HCT116 (cell line): ENCODE measurements around the gene FOXP1. TPM values are rescaled to one million over a fixed set of nuclear protein-coding genes. Genes with fewer than 3 reads are reported as not detected.

Experiments
- ATAC-seq: fragments of 200-7000 bp; cut with Tn5 transposase; 2 replicates; pipeline ENCODE4 v1.9.1; 2020; ENCODE audit warnings: mild to moderate bottlenecking, moderate library complexity
- BruUV-seq: library from RNA; stranded (reverse); fragments of 400-500 nt; replicated peaks from 2 replicates; lab custom pipeline; 2021; lab: Mats Ljungman, UMichigan
- CTCF ChIA-PET: fragments of 300-600 bp; sonication (Branson Sonifier 250); formaldehyde crosslinking; loops from one replicate; lab custom pipeline; 2021; ENCODE audit warnings: antibody characterized with exemption; lab: Charles Lee
- POLR2A ChIA-PET: fragments of 300-600, 350-600 bp; sonication (Branson Sonifier 250); formaldehyde crosslinking; loops from one replicate; lab custom pipeline; 2021; ENCODE audit warnings: antibody characterized with exemption; lab: Charles Lee
- RAD21 ChIA-PET, 2 experiments: fragments of 300-600 bp; sonication (Branson Sonifier 250); formaldehyde crosslinking; loops; one replicate each; lab custom pipeline; 2023; ENCODE audit warnings: low total read pairs in 2 of 2; ENCODE audit not compliant: uncharacterized antibody in 2 of 2, unreplicated experiment in 2 of 2, low non-redundant PET in 1 of 2; lab: Charles Lee
- DNase-seq: peaks from one replicate; pipeline ENCODE4 v3.0.0-alpha.2; 2010; ENCODE audit warnings: low read depth, low spot score
- H2AFZ ChIP-seq: fragments of 200-600 bp; shearing (Covaris generic), sonication (generic); 2 replicates; pipeline ENCODE4 v1.6.1; 2017; ENCODE audit warnings: low read depth, mixed run types, mixed read lengths, antibody characterized with exemption, low read length; ENCODE audit not compliant: poor library complexity, severe bottlenecking
- H3K27ac ChIP-seq: 2 replicates; pipeline ENCODE4 v1.5.1; 2012; ENCODE audit warnings: low read depth, low read length
- H3K27me3 ChIP-seq: fragments of 200-600 bp; sonication (generic); 2 replicates; pipeline ENCODE4 v1.6.1; 2016; ENCODE audit warnings: mixed run types, low read length, mixed read lengths; ENCODE audit not compliant: insufficient read depth
- H3K36me3 ChIP-seq, 2 experiments: fragments of 200-500 bp in 1 of 2; fragments of 200-600 bp in 1 of 2; sonication (Bioruptor generic) in 1 of 2; sonication (generic) in 1 of 2; 2 replicates each; pipeline versions ENCODE4 v1.5.1 to v1.6.1; 2014 to 2016; ENCODE audit warnings: low read length in 2 of 2, inconsistent platforms in 1 of 2, mixed read lengths in 1 of 2, mixed run types in 1 of 2; ENCODE audit not compliant: insufficient read depth in 2 of 2, control insufficient read depth in 1 of 2
- H3K4me1 ChIP-seq, 2 experiments: fragments of 200-600 bp in 1 of 2; sonication (generic) in 1 of 2; 2 replicates each; pipeline versions ENCODE4 v1.5.1 to v1.6.1; 2012 to 2017; ENCODE audit warnings: low read length in 2 of 2, inconsistent platforms in 1 of 2, mild to moderate bottlenecking in 1 of 2, mixed read lengths in 1 of 2, mixed run types in 1 of 2, moderate library complexity in 1 of 2; ENCODE audit not compliant: insufficient read depth in 2 of 2, control insufficient read depth in 1 of 2
- H3K4me2 ChIP-seq: fragments of 200-600 bp; sonication (generic); 2 replicates; pipeline ENCODE4 v1.6.1; 2017; ENCODE audit warnings: mixed run types, low read length, mixed read lengths
- H3K4me3 ChIP-seq, 2 experiments: fragments of 200-600 bp in 1 of 2; sonication (generic) in 1 of 2; replicated peaks in 1 of 2; 2 replicates each; pipeline ENCODE4 v1.5.1; 2011 to 2016; ENCODE audit warnings: low read length in 2 of 2, control low read depth in 1 of 2, low read depth in 1 of 2, mild to moderate bottlenecking in 1 of 2, mixed read lengths in 1 of 2, mixed run types in 1 of 2
- H3K79me2 ChIP-seq: fragments of 200-600 bp; sonication (generic); 2 replicates; pipeline ENCODE4 v1.6.1; 2017; ENCODE audit warnings: mild to moderate bottlenecking, mixed run types, low read length, moderate library complexity, mixed read lengths; ENCODE audit not compliant: insufficient read depth
- H3K9ac ChIP-seq: fragments of 200-600 bp; sonication (generic); 2 replicates; pipeline ENCODE4 v1.6.1; 2016; ENCODE audit warnings: low read length, mixed read lengths
- H3K9me2 ChIP-seq: fragments of 200-600 bp; sonication (generic), shearing (Covaris generic); 2 replicates; pipeline ENCODE4 v1.6.1; 2017; ENCODE audit warnings: mixed run types, mild to moderate bottlenecking, moderate library complexity; ENCODE audit not compliant: insufficient read depth
- H3K9me3 ChIP-seq, 2 experiments: fragments of 200-500 bp in 1 of 2; fragments of 200-600 bp in 1 of 2; sonication (Bioruptor generic) in 1 of 2; sonication (generic) in 1 of 2; 2 replicates each; pipeline ENCODE4 v1.6.1; 2014 to 2017; ENCODE audit warnings: low read length in 2 of 2, mixed read lengths in 2 of 2, inconsistent platforms in 1 of 2, low read depth in 1 of 2, mild to moderate bottlenecking in 1 of 2, mixed run types in 1 of 2, moderate library complexity in 1 of 2; ENCODE audit not compliant: control insufficient read depth in 1 of 2, insufficient read depth in 1 of 2
- H4K20me1 ChIP-seq: fragments of 200-600 bp; sonication (generic), shearing (Covaris generic); 2 replicates; pipeline ENCODE4 v1.6.1; 2017; ENCODE audit warnings: mixed run types, mild to moderate bottlenecking, moderate library complexity; ENCODE audit not compliant: insufficient read depth
- CEBPB ChIP-seq: IDR thresholded peaks from 2 replicates; pipeline ENCODE4 v1.6.1; 2012; ENCODE audit warnings: low read depth
- EGR1 ChIP-seq: IDR thresholded peaks from 2 replicates; pipeline ENCODE4 v1.6.1; 2012; ENCODE audit warnings: low read depth
- ELF1 ChIP-seq: IDR thresholded peaks from 2 replicates; pipeline ENCODE4 v1.6.1; 2012; ENCODE audit warnings: low read depth, borderline replicate concordance
- EZH2 ChIP-seq: fragments of 200-600 bp; sonication (generic); IDR thresholded peaks from 2 replicates; pipeline ENCODE4 v1.6.1; 2017; ENCODE audit warnings: antibody characterized with exemption, mixed run types
- EZH2phosphoT487 ChIP-seq: fragments of 200-600 bp; IDR thresholded peaks from 2 replicates; pipeline ENCODE4 v1.6.1; 2018; ENCODE audit warnings: antibody characterized with exemption, borderline replicate concordance
- FOSL1 ChIP-seq: IDR thresholded peaks from 2 replicates; pipeline ENCODE4 v1.6.1; 2012; ENCODE audit warnings: low read depth
- JUND ChIP-seq: IDR thresholded peaks from 2 replicates; pipeline ENCODE4 v1.6.1; 2012
- POLR2A ChIP-seq: IDR thresholded peaks from 2 replicates; pipeline ENCODE4 v1.7.0; 2011; ENCODE audit warnings: borderline replicate concordance; ENCODE audit not compliant: insufficient read depth, insufficient read length; ENCODE audit errors: extremely low read depth
- POLR2AphosphoS5 ChIP-seq: IDR thresholded peaks from 2 replicates; pipeline ENCODE4 v1.6.1; 2011; ENCODE audit warnings: mild to moderate bottlenecking, low read depth, low read length, moderate library complexity
- RAD21 ChIP-seq: IDR thresholded peaks from 2 replicates; pipeline ENCODE4 v1.6.1; 2012; ENCODE audit warnings: low read depth, mild to moderate bottlenecking
- SRF ChIP-seq: IDR thresholded peaks from 2 replicates; pipeline ENCODE4 v1.6.1; 2012; ENCODE audit warnings: low read depth
- TCF7L2 ChIP-seq: IDR thresholded peaks from 2 replicates; pipeline ENCODE4 v1.7.0; 2011; ENCODE audit warnings: borderline replicate concordance, inconsistent platforms; ENCODE audit not compliant: insufficient read depth, insufficient read length; ENCODE audit errors: extremely low read depth
- YY1 ChIP-seq: IDR thresholded peaks from 2 replicates; pipeline ENCODE4 v1.6.1; 2011; ENCODE audit warnings: low read length, low read depth, moderate library complexity, mild to moderate bottlenecking; ENCODE audit not compliant: insufficient replicate concordance; ENCODE audit errors: extremely low read depth
- ZFX ChIP-seq: fragments of 450-650 bp; IDR thresholded peaks from 2 replicates; pipeline ENCODE4 v1.6.1; 2017
- ZNF274 ChIP-seq: fragments of 200-500 bp; sonication (Bioruptor generic); IDR thresholded peaks from 2 replicates; pipeline ENCODE4 v1.6.1; 2014; ENCODE audit warnings: mild to moderate bottlenecking, low read depth, low read length, inconsistent platforms
- intact Hi-C: fragments of 100-400 bp; cut with micrococcal nuclease; formaldehyde crosslinking; loops from 2 replicates; pipeline ENCODE4 v1.10.0; 2022
- total RNA-seq: library from RNA; stranded (reverse); gene quantifications from one replicate; pipeline ENCODE4 v1.2.1, GENCODE V29; 2021; ENCODE audit not compliant: unreplicated experiment
- TF ChIP-seq, protein P1 (sequence below): IDR thresholded peaks from 2 replicates; pipeline ENCODE4 v1.6.1; 2012
- TF ChIP-seq, protein P2 (sequence below): IDR thresholded peaks from 2 replicates; pipeline ENCODE4 v1.6.1; 2012
- TF ChIP-seq, protein P3 (sequence below): IDR thresholded peaks from 2 replicates; pipeline ENCODE4 v1.6.1; 2011; ENCODE audit warnings: mild to moderate bottlenecking, low read length, moderate library complexity; ENCODE audit not compliant: insufficient replicate concordance; ENCODE audit errors: extremely low read depth
- TF ChIP-seq, protein P4 (sequence below): IDR thresholded peaks from 2 replicates; pipeline ENCODE4 v1.6.1; 2012; ENCODE audit warnings: low read depth
- TF ChIP-seq, protein P5 (sequence below), 3 experiments: fragments of 200-600 bp in 1 of 3; sonication (generic) in 1 of 3; IDR thresholded peaks in 2 of 3; conservative IDR thresholded peaks in 1 of 3; 2 replicates each; pipeline ENCODE4 v1.5.1; 2012 to 2017; ENCODE audit warnings: low read depth in 2 of 3, low read length in 2 of 3, antibody characterized with exemption in 1 of 3, borderline replicate concordance in 1 of 3, control low read depth in 1 of 3, mild to moderate bottlenecking in 1 of 3, mixed read lengths in 1 of 3, mixed run types in 1 of 3, moderate library complexity in 1 of 3; ENCODE audit not compliant: insufficient read depth in 1 of 3

FOXP1 gene
- total RNA-seq, 1 experiment from 2014 or later, result 11.4 TPM

DNA sequence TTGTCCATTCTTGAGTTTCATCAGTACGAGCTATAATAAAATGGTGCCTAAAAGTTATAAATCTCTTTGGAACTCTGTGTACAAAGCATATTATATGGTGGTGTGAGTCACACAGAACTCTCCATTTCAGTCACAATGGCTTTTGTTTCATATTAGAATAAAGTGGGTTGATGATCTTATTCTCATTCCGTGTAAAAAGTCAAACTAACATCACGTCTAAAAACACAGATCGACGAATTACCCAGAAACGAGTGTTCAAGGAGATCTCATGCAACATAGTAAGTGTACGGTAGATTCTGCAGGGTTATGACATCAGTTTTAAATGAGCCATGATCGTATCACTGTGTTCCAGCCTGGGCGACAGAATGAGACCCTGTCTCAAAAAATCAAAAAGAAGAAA, 122.4 kb downstream of the FOXP1 start:
- RAD21 ChIA-PET, result no interaction called here
- Histone ChIP-seq H3K4me2 (no peak overlapping the region), H3K27ac (no peak overlapping the region), H3K27me3 (no peaks in the 10 kb centered on the region; the same call in 1 of the 2 replicates), H3K9me3 (no peaks in the 10 kb centered on the region), H3K79me2 (no peaks in the 10 kb centered on the region), H3K36me3 (no peaks in the 10 kb centered on the region), H3K9me2 (no peaks in the 10 kb centered on the region), H4K20me1 (no peaks in the 10 kb centered on the region), H2AFZ (no peak overlapping the region), H3K9ac (no peak overlapping the region)
- CTCF ChIA-PET, result no interaction called here
- BruUV-seq, result no TSS peak
- no peak for DNase-seq
- POLR2A ChIA-PET, result no interaction called here
- TF ChIP-seq, protein P1, sequence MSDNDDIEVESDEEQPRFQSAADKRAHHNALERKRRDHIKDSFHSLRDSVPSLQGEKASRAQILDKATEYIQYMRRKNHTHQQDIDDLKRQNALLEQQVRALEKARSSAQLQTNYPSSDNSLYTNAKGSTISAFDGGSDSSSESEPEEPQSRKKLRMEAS, result no peak
- TF ChIP-seq, protein P2, sequence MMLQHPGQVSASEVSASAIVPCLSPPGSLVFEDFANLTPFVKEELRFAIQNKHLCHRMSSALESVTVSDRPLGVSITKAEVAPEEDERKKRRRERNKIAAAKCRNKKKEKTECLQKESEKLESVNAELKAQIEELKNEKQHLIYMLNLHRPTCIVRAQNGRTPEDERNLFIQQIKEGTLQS, result no peak
- TF ChIP-seq, protein P3, sequence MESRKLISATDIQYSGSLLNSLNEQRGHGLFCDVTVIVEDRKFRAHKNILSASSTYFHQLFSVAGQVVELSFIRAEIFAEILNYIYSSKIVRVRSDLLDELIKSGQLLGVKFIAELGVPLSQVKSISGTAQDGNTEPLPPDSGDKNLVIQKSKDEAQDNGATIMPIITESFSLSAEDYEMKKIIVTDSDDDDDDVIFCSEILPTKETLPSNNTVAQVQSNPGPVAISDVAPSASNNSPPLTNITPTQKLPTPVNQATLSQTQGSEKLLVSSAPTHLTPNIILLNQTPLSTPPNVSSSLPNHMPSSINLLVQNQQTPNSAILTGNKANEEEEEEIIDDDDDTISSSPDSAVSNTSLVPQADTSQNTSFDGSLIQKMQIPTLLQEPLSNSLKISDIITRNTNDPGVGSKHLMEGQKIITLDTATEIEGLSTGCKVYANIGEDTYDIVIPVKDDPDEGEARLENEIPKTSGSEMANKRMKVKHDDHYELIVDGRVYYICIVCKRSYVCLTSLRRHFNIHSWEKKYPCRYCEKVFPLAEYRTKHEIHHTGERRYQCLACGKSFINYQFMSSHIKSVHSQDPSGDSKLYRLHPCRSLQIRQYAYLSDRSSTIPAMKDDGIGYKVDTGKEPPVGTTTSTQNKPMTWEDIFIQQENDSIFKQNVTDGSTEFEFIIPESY, result no peak
- no peak for TF ChIP-seq ELF1
- TF ChIP-seq RAD21, result no peak
- TF ChIP-seq EZH2, result no peak
- no peak for TF ChIP-seq YY1
- TF ChIP-seq EZH2phosphoT487, result no peak
- no peak for TF ChIP-seq SRF
- no peak for TF ChIP-seq POLR2A
- TF ChIP-seq, protein P4, sequence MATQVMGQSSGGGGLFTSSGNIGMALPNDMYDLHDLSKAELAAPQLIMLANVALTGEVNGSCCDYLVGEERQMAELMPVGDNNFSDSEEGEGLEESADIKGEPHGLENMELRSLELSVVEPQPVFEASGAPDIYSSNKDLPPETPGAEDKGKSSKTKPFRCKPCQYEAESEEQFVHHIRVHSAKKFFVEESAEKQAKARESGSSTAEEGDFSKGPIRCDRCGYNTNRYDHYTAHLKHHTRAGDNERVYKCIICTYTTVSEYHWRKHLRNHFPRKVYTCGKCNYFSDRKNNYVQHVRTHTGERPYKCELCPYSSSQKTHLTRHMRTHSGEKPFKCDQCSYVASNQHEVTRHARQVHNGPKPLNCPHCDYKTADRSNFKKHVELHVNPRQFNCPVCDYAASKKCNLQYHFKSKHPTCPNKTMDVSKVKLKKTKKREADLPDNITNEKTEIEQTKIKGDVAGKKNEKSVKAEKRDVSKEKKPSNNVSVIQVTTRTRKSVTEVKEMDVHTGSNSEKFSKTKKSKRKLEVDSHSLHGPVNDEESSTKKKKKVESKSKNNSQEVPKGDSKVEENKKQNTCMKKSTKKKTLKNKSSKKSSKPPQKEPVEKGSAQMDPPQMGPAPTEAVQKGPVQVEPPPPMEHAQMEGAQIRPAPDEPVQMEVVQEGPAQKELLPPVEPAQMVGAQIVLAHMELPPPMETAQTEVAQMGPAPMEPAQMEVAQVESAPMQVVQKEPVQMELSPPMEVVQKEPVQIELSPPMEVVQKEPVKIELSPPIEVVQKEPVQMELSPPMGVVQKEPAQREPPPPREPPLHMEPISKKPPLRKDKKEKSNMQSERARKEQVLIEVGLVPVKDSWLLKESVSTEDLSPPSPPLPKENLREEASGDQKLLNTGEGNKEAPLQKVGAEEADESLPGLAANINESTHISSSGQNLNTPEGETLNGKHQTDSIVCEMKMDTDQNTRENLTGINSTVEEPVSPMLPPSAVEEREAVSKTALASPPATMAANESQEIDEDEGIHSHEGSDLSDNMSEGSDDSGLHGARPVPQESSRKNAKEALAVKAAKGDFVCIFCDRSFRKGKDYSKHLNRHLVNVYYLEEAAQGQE, result no peak
- TF ChIP-seq, protein P5, sequence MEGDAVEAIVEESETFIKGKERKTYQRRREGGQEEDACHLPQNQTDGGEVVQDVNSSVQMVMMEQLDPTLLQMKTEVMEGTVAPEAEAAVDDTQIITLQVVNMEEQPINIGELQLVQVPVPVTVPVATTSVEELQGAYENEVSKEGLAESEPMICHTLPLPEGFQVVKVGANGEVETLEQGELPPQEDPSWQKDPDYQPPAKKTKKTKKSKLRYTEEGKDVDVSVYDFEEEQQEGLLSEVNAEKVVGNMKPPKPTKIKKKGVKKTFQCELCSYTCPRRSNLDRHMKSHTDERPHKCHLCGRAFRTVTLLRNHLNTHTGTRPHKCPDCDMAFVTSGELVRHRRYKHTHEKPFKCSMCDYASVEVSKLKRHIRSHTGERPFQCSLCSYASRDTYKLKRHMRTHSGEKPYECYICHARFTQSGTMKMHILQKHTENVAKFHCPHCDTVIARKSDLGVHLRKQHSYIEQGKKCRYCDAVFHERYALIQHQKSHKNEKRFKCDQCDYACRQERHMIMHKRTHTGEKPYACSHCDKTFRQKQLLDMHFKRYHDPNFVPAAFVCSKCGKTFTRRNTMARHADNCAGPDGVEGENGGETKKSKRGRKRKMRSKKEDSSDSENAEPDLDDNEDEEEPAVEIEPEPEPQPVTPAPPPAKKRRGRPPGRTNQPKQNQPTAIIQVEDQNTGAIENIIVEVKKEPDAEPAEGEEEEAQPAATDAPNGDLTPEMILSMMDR (IDR thresholded peaks at IDR 0.05 in 2 of 3, conservative IDR thresholded peaks at IDR 0.05 in 1 of 3; ENCODE audit: borderline replicate concordance in 1 of 3, insufficient read depth in 1 of 3, low read depth in 2 of 3, low read length in 2 of 3), result no peak
- TF ChIP-seq POLR2AphosphoS5, result no peak
- TF ChIP-seq JUND, result no peak
- no peak for TF ChIP-seq EGR1
- TF ChIP-seq ZNF274, result no peak
- TF ChIP-seq CEBPB, result no peak
- no peak for TF ChIP-seq TCF7L2
- no peak for TF ChIP-seq ZFX
- TF ChIP-seq FOSL1, result no peak
- TF ChIP-seq, all 23 proteins: peak for 0
- Histone ChIP-seq H3K4me3 (no peak overlapping the region), H3K4me1 (peaks cover 0 to 10% of the 10 kb centered on the region in 2 experiments; a peak in 2 of 4 replicates)
- intact Hi-C loops, result no loop called here
- no peak for ATAC-seq
